GM13976 (cell line): Measurements from ENCODE around the gene SMARCAL1.

Experiments
- DNase-seq: peaks from one replicate; pipeline ENCODE4 v3.0.0; 2012; ENCODE audit warnings: low spot score
- CTCF ChIP-seq: IDR thresholded peaks from 2 replicates; pipeline ENCODE4 v1.5.1; 2012; ENCODE audit warnings: borderline replicate concordance, mild to moderate bottlenecking; ENCODE audit not compliant: insufficient read depth; ENCODE audit errors: extremely low read depth, missing control alignments, control extremely low read depth
- in situ Hi-C: fragments of 300-500 bp; cut with MboI; formaldehyde crosslinking; loops from one replicate; pipeline ENCODE4 v1.12.0; 2022; ENCODE audit warnings: low sequenced_read_pairs, mixed read lengths, inconsistent platforms; ENCODE audit not compliant: unreplicated experiment

SMARCAL1 gene

GRCh38 chr2:216450346-216450745 lies 38.1 kb downstream of the SMARCAL1 start:
- DNase-seq = no peak
- in situ Hi-C loops = no loop called here
- TF ChIP-seq CTCF = no peak

- TF ChIP-seq CTCF = no peak
- in situ Hi-C loops = no loop called here
- DNase-seq = no peak
Measured at GRCh38 chr2:216450784-216451183, 38.5 kb downstream of the SMARCAL1 start.

GRCh38 chr2:216453955-216454614 lies 41.8 kb downstream of the SMARCAL1 start:
- no peak for DNase-seq
- no peak for TF ChIP-seq CTCF
- in situ Hi-C loops = no loop called here

GRCh38 chr2:216463148-216463547 lies 50.9 kb downstream of the SMARCAL1 start:
- in situ Hi-C loops = no loop called here
- DNase-seq = no peak
- no peak for TF ChIP-seq CTCF

GRCh38 chr2:216464104-216464720 lies 51.9 kb downstream of the SMARCAL1 start:
- no peak for DNase-seq
- in situ Hi-C loops = no loop called here
- TF ChIP-seq CTCF = no peak

GRCh38 chr2:216465579-216466195 lies 53.4 kb downstream of the SMARCAL1 start:
- DNase-seq = no peak
- in situ Hi-C loops = no loop called here
- no peak for TF ChIP-seq CTCF
